Suprapubic skin (tissue), 4 donors: ENCODE measurements around the gene SYNE3.

Experiments
- POLR2A ChIP-seq, 2 donors: fragments of 450-650 bp; IDR thresholded peaks; one replicate each; pipeline ENCODE4 v1.6.1; 2017; ENCODE audit warnings: antibody characterized with exemption in 2 of 2, mild to moderate bottlenecking in 2 of 2, moderate library complexity in 2 of 2
- POLR2AphosphoS5 ChIP-seq, 3 donors: sonication (generic); formaldehyde crosslinking; IDR thresholded peaks; one replicate each; pipeline ENCODE4 v1.6.1; 2017; ENCODE audit warnings: antibody characterized with exemption in 3 of 3

DNA sequence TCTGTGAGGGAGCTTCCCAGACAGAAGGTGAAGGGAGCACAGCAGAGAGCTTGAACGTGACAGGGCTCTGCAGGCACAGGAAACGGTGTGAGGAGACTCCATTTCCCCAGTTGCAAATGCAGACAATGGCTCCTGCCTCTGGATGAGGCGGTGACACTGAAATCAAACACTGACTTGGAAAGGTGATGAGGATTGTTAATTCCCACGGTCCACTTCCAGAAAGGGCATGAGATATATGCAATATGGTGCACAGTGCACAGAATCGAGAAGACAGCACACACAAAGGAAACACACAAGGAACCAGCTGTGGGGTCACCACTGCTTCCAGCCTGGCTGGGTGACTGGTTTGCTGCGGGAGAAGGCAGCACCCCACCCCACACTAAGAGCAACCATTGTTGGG is 42.0 kb downstream of the SYNE3 start:
- TF ChIP-seq POLR2AphosphoS5 (IDR thresholded peaks at IDR 0.05): no peak
- no peak for TF ChIP-seq POLR2A (IDR thresholded peaks at IDR 0.05)
